SK-N-SH treated with all-trans-retinoic acid at 6 μM for 48 hours (cell line): ENCODE results near the gene PRKAR1B.

ENCODE experiments used
- ARNTL ChIP-seq: fragments of 450-650 bp; formaldehyde crosslinking; IDR thresholded peaks from 2 replicates; pipeline ENCODE4 v1.5.0; 2020; ENCODE audit warnings: low read depth, mild to moderate bottlenecking, moderate library complexity, borderline replicate concordance
- BACH2 ChIP-seq: fragments of 250-450 bp; sonication (Bioruptor Pico); IDR thresholded peaks from 2 replicates; pipeline ENCODE4 v1.9.0; 2021; ENCODE audit warnings: mild to moderate bottlenecking, borderline replicate concordance
- CSRNP3 ChIP-seq: fragments of 250-450 bp; sonication (Bioruptor Pico); IDR thresholded peaks from 2 replicates; pipeline ENCODE4 v1.5.1; 2021; ENCODE audit warnings: mild to moderate bottlenecking, moderate library complexity
- ESRRG ChIP-seq: fragments of 250-450 bp; sonication (Bioruptor Pico); IDR thresholded peaks from 2 replicates; pipeline ENCODE4 v1.6.1; 2021; ENCODE audit warnings: mild to moderate bottlenecking
- GLIS3 ChIP-seq: fragments of 250-450 bp; sonication (Bioruptor Pico); IDR thresholded peaks from 2 replicates; pipeline ENCODE4 v1.5.0; 2020; ENCODE audit warnings: mild to moderate bottlenecking, moderate library complexity
- PPARA ChIP-seq: fragments of 250-450 bp; sonication (Bioruptor Pico); IDR thresholded peaks from 2 replicates; pipeline ENCODE4 v1.5.0; 2020; ENCODE audit warnings: mild to moderate bottlenecking, borderline replicate concordance
- RARB ChIP-seq: fragments of 250-450 bp; sonication (Bioruptor Pico); IDR thresholded peaks from 2 replicates; pipeline ENCODE4 v1.8.0; 2021; ENCODE audit warnings: mild to moderate bottlenecking, moderate library complexity
- ZFP30 ChIP-seq: fragments of 450-650 bp; formaldehyde crosslinking; IDR thresholded peaks from 2 replicates; pipeline ENCODE4 v1.5.0; 2022; ENCODE audit warnings: mild to moderate bottlenecking, moderate library complexity
- TF ChIP-seq, protein P1 (sequence below): fragments of 250-450 bp; sonication (Bioruptor Pico); IDR thresholded peaks from 2 replicates; pipeline ENCODE4 v1.8.0; 2021; ENCODE audit warnings: low read depth, mild to moderate bottlenecking, moderate library complexity, borderline replicate concordance
- TF ChIP-seq, protein P2 (sequence below): fragments of 250-450 bp; sonication (Bioruptor Pico); IDR thresholded peaks from 2 replicates; pipeline ENCODE4 v1.8.0; 2020; ENCODE audit warnings: mild to moderate bottlenecking, moderate library complexity, borderline replicate concordance

- TF ChIP-seq, protein P1, sequence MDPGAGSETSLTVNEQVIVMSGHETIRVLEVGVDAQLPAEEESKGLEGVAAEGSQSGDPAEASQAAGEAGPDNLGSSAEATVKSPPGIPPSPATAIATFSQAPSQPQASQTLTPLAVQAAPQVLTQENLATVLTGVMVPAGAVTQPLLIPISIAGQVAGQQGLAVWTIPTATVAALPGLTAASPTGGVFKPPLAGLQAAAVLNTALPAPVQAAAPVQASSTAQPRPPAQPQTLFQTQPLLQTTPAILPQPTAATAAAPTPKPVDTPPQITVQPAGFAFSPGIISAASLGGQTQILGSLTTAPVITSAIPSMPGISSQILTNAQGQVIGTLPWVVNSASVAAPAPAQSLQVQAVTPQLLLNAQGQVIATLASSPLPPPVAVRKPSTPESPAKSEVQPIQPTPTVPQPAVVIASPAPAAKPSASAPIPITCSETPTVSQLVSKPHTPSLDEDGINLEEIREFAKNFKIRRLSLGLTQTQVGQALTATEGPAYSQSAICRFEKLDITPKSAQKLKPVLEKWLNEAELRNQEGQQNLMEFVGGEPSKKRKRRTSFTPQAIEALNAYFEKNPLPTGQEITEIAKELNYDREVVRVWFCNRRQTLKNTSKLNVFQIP: no peak
- TF ChIP-seq ESRRG (CRISPR knock-in tag) (no peak), ZFP30 (no peak), GLIS3 (CRISPR knock-in tag) (no peak), ARNTL (CRISPR knock-in tag) (no peak), RARB (CRISPR knock-in tag) (no peak), BACH2 (CRISPR knock-in tag) (no peak), PPARA (CRISPR knock-in tag) (no peak), CSRNP3 (no peak)
- TF ChIP-seq, protein P2, sequence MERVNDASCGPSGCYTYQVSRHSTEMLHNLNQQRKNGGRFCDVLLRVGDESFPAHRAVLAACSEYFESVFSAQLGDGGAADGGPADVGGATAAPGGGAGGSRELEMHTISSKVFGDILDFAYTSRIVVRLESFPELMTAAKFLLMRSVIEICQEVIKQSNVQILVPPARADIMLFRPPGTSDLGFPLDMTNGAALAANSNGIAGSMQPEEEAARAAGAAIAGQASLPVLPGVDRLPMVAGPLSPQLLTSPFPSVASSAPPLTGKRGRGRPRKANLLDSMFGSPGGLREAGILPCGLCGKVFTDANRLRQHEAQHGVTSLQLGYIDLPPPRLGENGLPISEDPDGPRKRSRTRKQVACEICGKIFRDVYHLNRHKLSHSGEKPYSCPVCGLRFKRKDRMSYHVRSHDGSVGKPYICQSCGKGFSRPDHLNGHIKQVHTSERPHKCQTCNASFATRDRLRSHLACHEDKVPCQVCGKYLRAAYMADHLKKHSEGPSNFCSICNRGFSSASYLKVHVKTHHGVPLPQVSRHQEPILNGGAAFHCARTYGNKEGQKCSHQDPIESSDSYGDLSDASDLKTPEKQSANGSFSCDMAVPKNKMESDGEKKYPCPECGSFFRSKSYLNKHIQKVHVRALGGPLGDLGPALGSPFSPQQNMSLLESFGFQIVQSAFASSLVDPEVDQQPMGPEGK: no peak
Measured at GRCh38 chr7:745431-746154, 18.5 kb upstream of the PRKAR1B start.
